Cardiac muscle cell (in vitro differentiated cells and primary cell): Measurements from ENCODE around the gene RPIA. TPM values are rescaled to one million over a fixed set of nuclear protein-coding genes. Genes with fewer than 3 reads are reported as not detected.
"Not testable (repeated sequence)": the region's sequence is repeated elsewhere in the genome, so short reads cannot be mapped to it uniquely, and the experiment has no call there.

Source experiments
- DNase-seq, 2 donors: peaks; one replicate each; pipeline versions ENCODE4 v3.0.0 to v3.0.0-alpha.2; 2010 to 2017; ENCODE audit warnings: low read depth in 1 of 2, low spot score in 1 of 2
- H3K27ac ChIP-seq: fragments of 200-600 bp; sonication (generic); 2 replicates; pipeline ENCODE4 v1.5.1; 2016
- H3K27me3 ChIP-seq: fragments of 200-600 bp; sonication (generic); 2 replicates; pipeline ENCODE4 v1.6.0; 2016; ENCODE audit warnings: control low read depth
- H3K36me3 ChIP-seq: fragments of 200-600 bp; sonication (generic); 2 replicates; pipeline ENCODE4 v1.5.1; 2016; ENCODE audit warnings: control low read depth
- H3K4me1 ChIP-seq: fragments of 200-600 bp; sonication (generic); 2 replicates; pipeline ENCODE4 v1.8.1; 2017; ENCODE audit warnings: low read depth, mild to moderate bottlenecking, mixed run types
- H3K4me3 ChIP-seq: fragments of 200-600 bp; sonication (generic); 2 replicates; pipeline ENCODE4 v1.5.1; 2016; ENCODE audit warnings: mild to moderate bottlenecking
- H3K9me3 ChIP-seq: fragments of 200-600 bp; sonication (generic); 2 replicates; pipeline ENCODE4 v1.5.1; 2017; ENCODE audit warnings: low read depth, mild to moderate bottlenecking, control low read depth
- CTCF ChIP-seq: IDR thresholded peaks from 2 replicates; pipeline ENCODE4 v1.5.1; 2012; ENCODE audit warnings: low read depth, mild to moderate bottlenecking, low read length
- polyA plus RNA-seq: library from polyadenylated mRNA; unstranded; fragments of >200 nt; fragmentation: Nextera tagmentation; extraction: Ambion mirVana; gene quantifications from 2 replicates; pipeline ENCODE4 v1.2.1, GENCODE V29; 2016
- total RNA-seq: library from RNA; depleted of rRNA; stranded (reverse); fragments of >200 nt; gene quantifications from 2 replicates; pipeline ENCODE4 v1.2.3, GENCODE V29; 2016

Gene RPIA
- total and polyA plus RNA-seq, 2 experiments from 2014 or later, result 8.8 to 19.5 TPM

GRCh38 chr2:88757025-88757424, 65.6 kb downstream of the RPIA start:
- no peak overlapping the region for H3K4me3 ChIP-seq
- TF ChIP-seq CTCF, result no peak
- no peak for DNase-seq

GRCh38 chr2:88758702-88759101, 67.2 kb downstream of the RPIA start:
- H3K4me1 ChIP-seq, DNase-seq, H3K36me3 ChIP-seq: not testable (repeated sequence)

More at GRCh38 chr2:88757025-88757424, 65.6 kb downstream of the RPIA start:
- Histone ChIP-seq H3K27me3 (no peaks in the 10 kb centered on the region), H3K36me3 (no peaks in the 10 kb centered on the region), H3K27ac (no peak overlapping the region), H3K9me3 (no peaks in the 10 kb centered on the region), H3K4me1 (no peaks in the 10 kb centered on the region)

GRCh38 chr2:88760819-88761598, 69.5 kb downstream of the RPIA start:
- TF ChIP-seq CTCF, result no peak
- no peak for DNase-seq
- Histone ChIP-seq H3K4me1 (no peaks in the 10 kb centered on the region), H3K9me3 (no peaks in the 10 kb centered on the region), H3K27ac (no peak overlapping the region), H3K4me3 (no peak overlapping the region), H3K36me3 (no peaks in the 10 kb centered on the region), H3K27me3 (peaks cover 22% of the 10 kb centered on the region)

More at GRCh38 chr2:88758702-88759101, 67.2 kb downstream of the RPIA start:
- H3K27ac ChIP-seq, H3K4me3 ChIP-seq, H3K27me3 ChIP-seq, H3K9me3 ChIP-seq: not testable (repeated sequence)

GRCh38 chr2:88764141-88764849, 72.8 kb downstream of the RPIA start:
- TF ChIP-seq CTCF, result no peak
- H3K27me3 ChIP-seq, result peaks cover 38% of the 10 kb centered on the region
- no peak overlapping the region for H3K4me3 ChIP-seq
- no peaks in the 10 kb centered on the region for H3K4me1 ChIP-seq
- no peak overlapping the region for H3K27ac ChIP-seq
- no peaks in the 10 kb centered on the region for H3K9me3 ChIP-seq
- no peak for DNase-seq
- no peaks in the 10 kb centered on the region for H3K36me3 ChIP-seq

- H3K4me1 ChIP-seq, result no peaks in the 10 kb centered on the region
- peaks cover 38% of the 10 kb centered on the region for H3K27me3 ChIP-seq
- H3K27ac ChIP-seq, result no peak overlapping the region
- DNase-seq, result no peak
- no peak for TF ChIP-seq CTCF
- H3K36me3 ChIP-seq, result no peaks in the 10 kb centered on the region
- H3K4me3 ChIP-seq, result peak overlapping the region; percentile 18
- H3K9me3 ChIP-seq, result no peaks in the 10 kb centered on the region
These were observed 73.3 kb downstream of the RPIA start for GRCh38 chr2:88764850-88765153.

- no peak for TF ChIP-seq CTCF
- peak; percentile 30 to 62 for DNase-seq
- no peaks in the 10 kb centered on the region for H3K36me3 ChIP-seq
These were observed 73.8 kb downstream of the RPIA start for GRCh38 chr2:88765154-88765888.

GRCh38 chr2:88765889-88766481, 74.5 kb downstream of the RPIA start:
- Histone ChIP-seq H3K27me3 (peaks cover 38% of the 10 kb centered on the region), H3K4me3 (peak overlapping the region; percentile 18)
- H3K4me1 ChIP-seq, DNase-seq, H3K27ac ChIP-seq, H3K9me3 ChIP-seq, H3K36me3 ChIP-seq: not testable (repeated sequence)

More at GRCh38 chr2:88765154-88765888, 73.8 kb downstream of the RPIA start:
- H3K4me3 ChIP-seq, result peak overlapping the region; percentile 18
- H3K27ac ChIP-seq, result no peak overlapping the region
- peaks cover 38% of the 10 kb centered on the region for H3K27me3 ChIP-seq
- H3K9me3 ChIP-seq, result no peaks in the 10 kb centered on the region
- H3K4me1 ChIP-seq, result no peaks in the 10 kb centered on the region
